Activated CD4-positive, alpha-beta memory T cell treated with anti-CD3 and anti-CD28 coated beads for 36 hours (primary cell): Measurements from ENCODE around the gene ITGA3. TPM values are rescaled to one million over a fixed set of nuclear protein-coding genes. Genes with fewer than 3 reads are reported as not detected.
A peak's percentile ranks its signal among the peaks of the same experiment; 100 is the strongest.
"Not testable (repeated sequence)": the region's sequence is repeated elsewhere in the genome, so short reads cannot be mapped to it uniquely, and the experiment has no call there.

ENCODE experiments used
- CTCF ChIA-PET: fragments of 350-600 bp; sonication (Branson Sonifier 250); formaldehyde crosslinking; loops from one replicate; lab custom pipeline; 2021; ENCODE audit warnings: antibody characterized with exemption, inconsistent platforms; lab: Charles Lee
- POLR2A ChIA-PET: fragments of 350-600 bp; sonication (Branson Sonifier 250); formaldehyde crosslinking; loops from one replicate; lab custom pipeline; 2021; ENCODE audit warnings: antibody characterized with exemption; lab: Charles Lee
- DNase-seq: peaks from one replicate; pipeline ENCODE4 v3.0.0-alpha.2; 2020
- H3K27ac Mint-ChIP-seq: one replicate; pipeline ENCODE4 v1.8.0; 2021; ENCODE audit warnings: mixed read lengths
- H3K27me3 Mint-ChIP-seq: one replicate; pipeline ENCODE4 v1.8.0; 2021; ENCODE audit warnings: mixed read lengths
- H3K36me3 Mint-ChIP-seq: one replicate; pipeline ENCODE4 v1.8.0; 2021; ENCODE audit warnings: mixed read lengths
- H3K4me1 Mint-ChIP-seq: one replicate; pipeline ENCODE4 v1.8.0; 2021; ENCODE audit warnings: low read depth, mixed read lengths
- H3K4me3 Mint-ChIP-seq: one replicate; pipeline ENCODE4 v1.8.0; 2021; ENCODE audit warnings: mild to moderate bottlenecking, mixed read lengths
- H3K9me3 Mint-ChIP-seq: one replicate; pipeline ENCODE4 v1.8.0; 2021; ENCODE audit warnings: mixed read lengths
- intact Hi-C: fragments of 100-400 bp; cut with micrococcal nuclease; formaldehyde crosslinking; loops from one replicate; pipeline ENCODE4 v1.15.1; 2023
- total RNA-seq, 2 experiments: library from RNA; stranded (reverse); gene quantifications; one replicate each; pipeline ENCODE4 v1.2.3, GENCODE V29; 2021

Gene ITGA3
- total RNA-seq, 2 experiments from 2014 or later = 15.8 to 17.6 TPM

DNA sequence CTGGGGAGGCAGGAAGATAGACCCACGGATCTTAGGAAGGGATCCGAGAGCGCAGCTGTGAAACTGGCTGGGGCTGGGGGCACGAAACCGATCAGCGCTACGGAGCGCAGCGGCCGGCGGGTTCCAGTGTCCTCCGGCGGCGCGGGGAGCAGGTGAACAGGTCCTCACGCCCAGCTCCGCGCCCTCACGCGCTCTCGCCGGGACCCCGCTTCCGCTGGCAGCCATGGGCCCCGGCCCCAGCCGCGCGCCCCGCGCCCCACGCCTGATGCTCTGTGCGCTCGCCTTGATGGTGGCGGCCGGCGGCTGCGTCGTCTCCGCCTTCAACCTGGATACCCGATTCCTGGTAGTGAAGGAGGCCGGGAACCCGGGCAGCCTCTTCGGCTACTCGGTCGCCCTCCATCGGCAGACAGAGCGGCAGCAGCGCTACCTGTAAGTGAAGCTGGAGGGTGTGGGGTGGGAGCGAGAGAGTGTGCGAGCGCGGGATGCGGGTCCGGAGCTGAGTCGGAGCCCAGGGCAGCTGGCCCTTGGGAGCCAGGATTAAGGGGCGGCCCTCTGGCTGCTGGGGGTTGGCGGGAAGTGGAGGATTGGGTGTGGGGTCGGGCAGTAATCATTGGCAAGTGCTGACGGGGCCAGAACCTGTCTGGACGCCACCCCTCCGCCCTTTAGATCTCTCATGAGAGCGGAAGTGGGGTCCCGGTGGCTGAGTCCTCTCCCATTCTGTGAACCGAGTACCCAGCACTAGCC lies 479 bp downstream of the ITGA3 start:
- H3K9me3 Mint-ChIP-seq = no peaks in the 10 kb centered on the region
- H3K27ac Mint-ChIP-seq = peak overlapping the region; percentile 28
- DNase-seq = peak; percentile 85
- intact Hi-C loops = loop anchor here (1.0 to 5.0 kb wide), 3 partner anchors 29 to 91 kb away; no protein-coding TSS in a partner anchor
- H3K36me3 Mint-ChIP-seq = no peaks in the 10 kb centered on the region
- ChIA-PET CTCF (interaction anchor here (0.6 to 7.9 kb wide), 22 partner anchors 8 to 361 kb away, joined by 3 to 85 read pairs (median 4); partner anchors contain the start of gene PPP1R9B), POLR2A (interaction anchor here (0.7 to 1.2 kb wide), 3 partner anchors 9 to 38 kb away, joined by 3 to 5 read pairs (median 5); no protein-coding TSS in a partner anchor)
- H3K4me1 Mint-ChIP-seq = peaks cover 23% of the 10 kb centered on the region
- H3K4me3 Mint-ChIP-seq = peak overlapping the region; percentile 87
- H3K27me3 Mint-ChIP-seq = no peaks in the 10 kb centered on the region

DNA sequence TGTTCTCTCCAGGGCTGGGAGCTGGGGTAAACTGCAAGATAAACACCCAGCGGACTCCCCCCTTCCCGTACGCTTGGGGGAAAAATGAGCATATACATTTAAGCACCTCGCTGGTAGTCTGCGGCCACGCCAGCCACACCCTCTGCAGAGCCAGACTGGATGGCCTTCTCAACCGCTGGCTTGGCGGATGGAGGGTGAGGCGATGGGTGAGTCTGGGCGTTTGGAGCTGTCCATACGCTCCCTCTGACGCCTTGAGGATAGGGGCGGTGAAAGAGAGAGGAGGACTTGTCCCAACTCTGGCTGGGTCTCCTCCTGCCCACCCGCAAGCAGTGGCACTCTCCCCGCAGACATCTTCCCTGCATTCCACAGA lies 1.0 kb downstream of the ITGA3 start:
- no peak for DNase-seq
- no peaks in the 10 kb centered on the region for H3K9me3 Mint-ChIP-seq
- peaks cover 17% of the 10 kb centered on the region for H3K4me1 Mint-ChIP-seq
- no peaks in the 10 kb centered on the region for H3K36me3 Mint-ChIP-seq
- ChIA-PET POLR2A (interaction anchor here (0.7 to 1.2 kb wide), 2 partner anchors 10 kb away, joined by 3 to 5 read pairs; no protein-coding TSS in a partner anchor), CTCF (interaction anchor here (0.6 to 7.9 kb wide), 18 partner anchors 8 to 361 kb away, joined by 3 to 85 read pairs (median 5); no protein-coding TSS in a partner anchor)
- no peak overlapping the region for H3K27ac Mint-ChIP-seq
- peak overlapping the region; percentile 87 for H3K4me3 Mint-ChIP-seq
- intact Hi-C loops = loop anchor here (1.0 to 5.0 kb wide), 3 partner anchors 30 to 90 kb away; no protein-coding TSS in a partner anchor
- no peaks in the 10 kb centered on the region for H3K27me3 Mint-ChIP-seq

GRCh38 chr17:50057521-50057991 lies 1.6 kb downstream of the ITGA3 start:
- ChIA-PET POLR2A (no interaction called here), CTCF (interaction anchor here (1.1 to 7.9 kb wide), 7 partner anchors 9 to 61 kb away, joined by 3 to 85 read pairs (median 7); no protein-coding TSS in a partner anchor)
- H3K4me1 Mint-ChIP-seq = peaks cover 12% of the 10 kb centered on the region
- intact Hi-C loops = loop anchor here (2.0 to 5.0 kb wide), 2 partner anchors 29 to 90 kb away; no protein-coding TSS in a partner anchor
- no peaks in the 10 kb centered on the region for H3K27me3 Mint-ChIP-seq
- no peaks in the 10 kb centered on the region for H3K36me3 Mint-ChIP-seq
- H3K27ac Mint-ChIP-seq = no peak overlapping the region
- DNase-seq = no peak
- H3K4me3 Mint-ChIP-seq = peak overlapping the region; percentile 0
- no peaks in the 10 kb centered on the region for H3K9me3 Mint-ChIP-seq

- POLR2A ChIA-PET = no interaction called here
- H3K4me3 Mint-ChIP-seq = no peak overlapping the region
- CTCF ChIA-PET = interaction anchor here (1.2 to 7.9 kb wide), 3 partner anchors 29 to 56 kb away, joined by 3 to 85 read pairs (median 51); no protein-coding TSS in a partner anchor
Observed at GRCh38 chr17:50058296-50058953, 2.5 kb downstream of the ITGA3 start.

DNA sequence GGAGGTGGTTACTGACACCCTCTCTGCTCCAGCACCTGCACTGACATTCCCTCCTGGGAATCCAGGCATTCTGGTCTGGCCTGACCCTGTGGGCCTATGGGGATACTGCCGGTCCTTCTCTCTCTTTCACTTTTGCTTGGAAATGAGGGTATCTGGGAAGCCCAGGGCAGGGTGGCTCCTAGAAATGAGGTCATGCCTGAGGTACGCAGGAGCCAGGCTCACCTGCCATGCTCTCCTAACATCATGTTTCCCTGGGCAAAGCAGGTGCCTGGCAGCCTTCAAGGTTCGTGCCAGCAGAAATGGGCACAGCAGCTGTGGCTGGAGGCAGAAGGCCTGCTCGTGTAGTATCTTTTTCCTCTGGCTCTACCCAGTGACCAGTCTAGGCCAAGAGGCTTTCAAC lies 3.3 kb downstream of the ITGA3 start:
- Mint-ChIP-seq H3K27ac (no peak overlapping the region), H3K4me1 (peaks cover 12% of the 10 kb centered on the region), H3K27me3 (no peaks in the 10 kb centered on the region), H3K36me3 (no peaks in the 10 kb centered on the region), H3K9me3 (no peaks in the 10 kb centered on the region), H3K4me3 (no peak overlapping the region)
- POLR2A ChIA-PET = no interaction called here
- no peak for DNase-seq
- intact Hi-C loops = loop anchor here (5.0 kb wide), 1 partner anchor 88 kb away; no protein-coding TSS in a partner anchor
- CTCF ChIA-PET = interaction anchor here (1.2 to 7.9 kb wide), 3 partner anchors 30 to 56 kb away, joined by 3 to 85 read pairs (median 5); no protein-coding TSS in a partner anchor

More at GRCh38 chr17:50058296-50058953, 2.5 kb downstream of the ITGA3 start:
- Mint-ChIP-seq H3K36me3 (no peaks in the 10 kb centered on the region), H3K27ac (no peak overlapping the region), H3K27me3 (no peaks in the 10 kb centered on the region), H3K9me3 (no peaks in the 10 kb centered on the region), H3K4me1 (peaks cover 12% of the 10 kb centered on the region)
- DNase-seq = no peak
- intact Hi-C loops = loop anchor here (5.0 kb wide), 1 partner anchor 89 kb away; no protein-coding TSS in a partner anchor

- Mint-ChIP-seq H3K4me3 (no peak overlapping the region), H3K9me3 (no peaks in the 10 kb centered on the region), H3K4me1 (peaks cover 11% of the 10 kb centered on the region), H3K27ac (no peak overlapping the region), H3K36me3 (no peaks in the 10 kb centered on the region), H3K27me3 (no peaks in the 10 kb centered on the region)
- no peak for DNase-seq
- CTCF ChIA-PET = interaction anchor here (1.3 to 1.6 kb wide), 2 partner anchors 33 to 34 kb away, joined by 4 to 5 read pairs; no protein-coding TSS in a partner anchor
- POLR2A ChIA-PET = no interaction called here
- intact Hi-C loops = loop anchor here (5.0 kb wide), 1 partner anchor 87 kb away; no protein-coding TSS in a partner anchor
Observed at GRCh38 chr17:50059759-50060273, 3.9 kb downstream of the ITGA3 start.

- Mint-ChIP-seq H3K4me3 (no peak overlapping the region), H3K27me3 (no peaks in the 10 kb centered on the region), H3K27ac (no peak overlapping the region), H3K4me1 (peaks cover 7% of the 10 kb centered on the region), H3K36me3 (no peaks in the 10 kb centered on the region), H3K9me3 (no peaks in the 10 kb centered on the region)
- ChIA-PET POLR2A (no interaction called here), CTCF (interaction anchor here (1.3 to 1.8 kb wide), 3 partner anchors 26 to 34 kb away, joined by 4 to 6 read pairs (median 5); no protein-coding TSS in a partner anchor)
- no peak for DNase-seq
- intact Hi-C loops = no loop called here
Observed at GRCh38 chr17:50060951-50061712, 5.2 kb downstream of the ITGA3 start.

GRCh38 chr17:50061713-50062045 lies 5.8 kb downstream of the ITGA3 start:
- DNase-seq, H3K4me3 Mint-ChIP-seq, POLR2A ChIA-PET, intact Hi-C loops, H3K36me3 Mint-ChIP-seq, H3K27me3 Mint-ChIP-seq, H3K4me1 Mint-ChIP-seq, H3K27ac Mint-ChIP-seq, H3K9me3 Mint-ChIP-seq: not testable (repeated sequence)
- CTCF ChIA-PET = interaction anchor here (1.8 kb wide), 1 partner anchor 25 kb away, joined by 6 read pairs; no protein-coding TSS in a partner anchor

- Mint-ChIP-seq H3K27ac (no peak overlapping the region), H3K9me3 (no peaks in the 10 kb centered on the region), H3K27me3 (no peaks in the 10 kb centered on the region), H3K4me3 (no peak overlapping the region), H3K4me1 (peaks cover 4% of the 10 kb centered on the region), H3K36me3 (no peaks in the 10 kb centered on the region)
- CTCF ChIA-PET = interaction anchor here (1.8 kb wide), 1 partner anchor 25 kb away, joined by 6 read pairs; no protein-coding TSS in a partner anchor
- POLR2A ChIA-PET = no interaction called here
- intact Hi-C loops = no loop called here
- DNase-seq = no peak
Observed at GRCh38 chr17:50062293-50063243, 6.7 kb downstream of the ITGA3 start.

- ChIA-PET POLR2A (no interaction called here), CTCF (interaction anchor here (1.3 kb wide), 1 partner anchor 24 kb away, joined by 4 read pairs; no protein-coding TSS in a partner anchor)
- no peaks in the 10 kb centered on the region for H3K27me3 Mint-ChIP-seq
- H3K36me3 Mint-ChIP-seq = peaks cover 3% of the 10 kb centered on the region
- H3K27ac Mint-ChIP-seq = no peak overlapping the region
- H3K4me3 Mint-ChIP-seq = no peak overlapping the region
- H3K9me3 Mint-ChIP-seq = no peaks in the 10 kb centered on the region
- intact Hi-C loops = no loop called here
- no peak for DNase-seq
- no peaks in the 10 kb centered on the region for H3K4me1 Mint-ChIP-seq
Observed at GRCh38 chr17:50063561-50064252, 7.8 kb downstream of the ITGA3 start.
